ENCODE data around the gene MACROD1.

Gene MACROD1

GRCh38 chr11:64092111-64092760, 73.7 kb downstream of the MACROD1 start:
- DNase-seq (ENCODE audit: low read depth), result no peak

- no peak for DNase-seq (ENCODE audit: low read depth)
These were observed 75.0 kb downstream of the MACROD1 start for GRCh38 chr11:64090806-64091516.

GRCh38 chr11:64089915-64090805, 75.8 kb downstream of the MACROD1 start:
- no peak for DNase-seq (ENCODE audit: low read depth)

GRCh38 chr11:64089493-64089892, 76.4 kb downstream of the MACROD1 start:
- no peak for DNase-seq (ENCODE audit: low read depth)

DNA sequence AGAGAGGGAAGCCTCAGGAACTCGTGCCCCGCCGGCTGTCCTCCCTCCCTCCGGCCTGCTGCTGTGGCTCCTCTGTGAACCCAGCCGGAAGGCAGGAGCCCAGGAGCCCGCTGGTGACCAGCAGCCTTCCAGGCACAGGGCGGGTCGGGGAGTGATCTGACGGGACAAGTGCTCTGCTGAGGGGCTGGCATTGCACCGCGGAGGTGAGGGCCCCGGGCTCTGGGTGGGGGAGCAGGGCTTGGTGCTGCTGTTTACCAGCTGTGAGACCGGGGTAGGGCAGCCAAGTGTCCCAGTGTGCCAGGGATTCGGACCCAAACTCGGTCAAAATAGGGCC, 76.9 kb downstream of the MACROD1 start:
- no peak for DNase-seq (ENCODE audit: low read depth)

DNA sequence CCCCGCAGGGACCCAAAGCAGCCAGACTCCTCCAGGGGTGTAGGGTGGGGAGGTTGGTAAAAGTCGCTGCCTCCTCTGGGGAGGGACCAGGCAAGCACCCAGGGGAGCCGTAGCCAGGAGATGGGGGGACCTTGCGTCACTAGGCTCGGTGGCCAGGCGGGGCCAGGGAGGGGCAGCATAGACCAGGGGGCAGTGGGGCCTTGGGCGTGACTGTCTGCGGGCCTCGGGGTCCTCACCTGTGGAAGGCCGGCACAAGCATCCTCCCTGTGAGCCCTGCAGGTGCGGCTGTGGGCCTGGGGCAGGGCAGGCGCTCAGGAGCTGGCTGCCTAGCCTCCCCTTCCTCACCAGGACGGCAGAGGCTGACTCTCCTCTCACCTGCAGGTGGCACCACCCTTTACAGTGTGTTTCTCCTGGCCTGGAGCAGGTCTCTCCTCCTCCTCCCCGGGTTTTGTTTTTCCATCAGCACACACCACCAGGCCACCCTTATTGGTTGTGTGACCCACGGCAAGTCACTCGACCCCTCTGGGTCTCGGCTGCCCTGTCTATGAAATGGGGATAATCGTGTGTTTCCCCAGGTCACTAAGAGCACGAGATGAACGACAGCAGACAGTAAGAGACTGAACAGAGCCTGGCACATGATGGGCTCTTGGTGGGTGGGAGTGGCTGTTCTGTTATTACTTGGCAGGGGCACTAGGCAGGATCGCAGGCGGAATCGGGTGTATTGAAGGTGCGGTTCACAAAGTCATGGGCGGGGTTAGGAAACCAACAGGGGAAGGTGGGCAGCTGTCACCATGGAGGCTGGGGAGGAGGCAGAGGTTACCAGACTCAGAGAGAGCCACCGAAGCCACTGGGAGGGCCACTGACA, 77.5 kb downstream of the MACROD1 start:
- DNase-seq (ENCODE audit: low read depth), result no peak

DNA sequence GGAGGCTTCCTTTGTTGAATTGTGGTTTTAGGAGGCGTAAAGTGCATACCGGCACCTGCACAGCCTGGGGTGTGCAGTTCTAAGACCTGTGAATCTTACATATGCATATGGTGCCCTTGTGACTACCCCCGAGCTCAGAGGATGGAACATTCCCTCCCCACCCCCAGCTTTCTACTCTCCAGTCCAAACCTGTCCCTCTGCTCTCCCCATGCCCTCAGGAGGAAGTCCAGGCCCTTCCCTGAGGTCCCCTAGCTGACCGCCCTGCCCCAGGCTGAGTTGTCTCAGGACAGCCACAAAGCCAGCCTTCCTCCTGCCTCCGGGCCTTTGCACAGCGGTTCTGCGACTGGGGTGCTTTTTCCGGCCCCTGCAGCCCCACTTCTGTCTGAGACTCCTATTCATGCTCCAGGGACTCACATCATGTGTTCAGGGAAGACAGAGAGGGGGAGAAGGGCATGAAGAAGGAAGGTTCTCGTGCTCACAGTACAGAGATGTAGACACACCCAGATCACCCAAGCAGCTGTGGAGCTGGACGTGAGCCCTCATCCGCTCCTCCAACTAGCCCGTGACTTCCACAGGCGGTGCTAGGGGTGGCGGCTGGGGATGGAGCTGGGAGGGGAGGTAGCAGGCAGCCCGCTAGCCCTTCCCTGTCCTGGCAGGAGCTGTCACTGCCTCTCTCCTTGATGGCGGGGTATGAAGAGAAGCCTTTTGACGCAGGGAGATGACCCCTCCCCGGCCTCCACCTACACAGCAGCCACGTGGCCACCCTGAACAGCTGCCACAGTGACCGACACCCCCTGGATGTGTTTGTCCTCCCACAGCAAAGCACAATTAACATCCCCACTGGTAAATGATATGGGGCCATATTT, 79.4 kb downstream of the MACROD1 start:
- DNase-seq (ENCODE audit: low read depth), result no peak

DNA sequence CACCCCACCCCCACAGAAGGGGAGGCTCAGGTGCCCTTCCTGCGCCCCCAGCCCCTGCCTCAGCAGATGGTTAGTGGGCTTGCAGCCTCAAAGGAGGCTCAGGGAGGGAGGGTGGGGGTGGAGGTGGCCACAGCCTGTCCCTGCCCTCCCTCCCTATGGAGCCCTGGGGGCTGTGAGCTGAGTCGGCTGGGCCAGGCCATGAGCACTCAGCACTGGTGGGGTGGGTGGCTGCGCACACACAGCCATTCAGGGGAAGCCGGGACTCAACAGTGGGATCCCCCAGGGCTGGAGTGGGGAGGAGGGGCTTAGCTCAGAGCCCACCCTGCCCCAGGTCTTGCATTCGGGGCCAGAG, 80.0 kb downstream of the MACROD1 start:
- no peak for DNase-seq (ENCODE audit: low read depth)

DNA sequence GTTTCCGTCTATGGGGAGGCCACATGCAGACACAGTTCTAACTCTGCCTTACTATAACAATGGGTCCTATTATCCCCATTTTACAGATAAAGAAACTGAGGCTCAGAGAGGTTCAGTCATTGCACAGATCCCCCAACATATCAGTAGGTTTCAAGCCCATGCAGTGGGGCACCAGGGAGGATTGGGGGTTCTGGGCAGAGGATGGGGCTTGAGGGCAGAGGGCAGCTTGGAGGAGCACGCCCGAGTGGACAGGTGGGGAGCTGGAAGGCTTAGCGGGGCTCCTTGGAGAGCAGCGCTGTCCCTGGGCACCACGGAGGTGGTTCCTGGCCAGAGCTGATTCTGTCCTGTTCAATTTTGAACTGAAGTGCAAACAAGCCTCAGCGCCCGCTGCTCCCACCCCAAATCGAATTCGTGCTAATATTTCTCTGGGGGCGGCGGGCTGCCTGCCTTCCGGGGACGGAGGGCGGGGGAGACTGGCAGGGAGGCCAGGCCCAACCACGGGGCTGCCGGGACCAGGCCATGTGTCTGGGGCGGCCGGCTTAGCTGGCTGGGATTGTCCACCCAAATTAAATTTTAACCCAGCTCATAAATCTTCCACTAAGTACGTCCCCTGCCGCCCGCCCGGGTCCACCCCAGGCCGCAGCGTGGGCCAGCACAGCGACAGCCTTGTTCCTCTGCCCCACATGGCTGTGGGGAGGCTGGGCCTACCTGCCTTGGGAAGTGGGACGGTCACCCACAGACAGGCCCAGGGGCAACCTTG, 80.8 kb downstream of the MACROD1 start:
- no peak for DNase-seq (ENCODE audit: low read depth)

DNA sequence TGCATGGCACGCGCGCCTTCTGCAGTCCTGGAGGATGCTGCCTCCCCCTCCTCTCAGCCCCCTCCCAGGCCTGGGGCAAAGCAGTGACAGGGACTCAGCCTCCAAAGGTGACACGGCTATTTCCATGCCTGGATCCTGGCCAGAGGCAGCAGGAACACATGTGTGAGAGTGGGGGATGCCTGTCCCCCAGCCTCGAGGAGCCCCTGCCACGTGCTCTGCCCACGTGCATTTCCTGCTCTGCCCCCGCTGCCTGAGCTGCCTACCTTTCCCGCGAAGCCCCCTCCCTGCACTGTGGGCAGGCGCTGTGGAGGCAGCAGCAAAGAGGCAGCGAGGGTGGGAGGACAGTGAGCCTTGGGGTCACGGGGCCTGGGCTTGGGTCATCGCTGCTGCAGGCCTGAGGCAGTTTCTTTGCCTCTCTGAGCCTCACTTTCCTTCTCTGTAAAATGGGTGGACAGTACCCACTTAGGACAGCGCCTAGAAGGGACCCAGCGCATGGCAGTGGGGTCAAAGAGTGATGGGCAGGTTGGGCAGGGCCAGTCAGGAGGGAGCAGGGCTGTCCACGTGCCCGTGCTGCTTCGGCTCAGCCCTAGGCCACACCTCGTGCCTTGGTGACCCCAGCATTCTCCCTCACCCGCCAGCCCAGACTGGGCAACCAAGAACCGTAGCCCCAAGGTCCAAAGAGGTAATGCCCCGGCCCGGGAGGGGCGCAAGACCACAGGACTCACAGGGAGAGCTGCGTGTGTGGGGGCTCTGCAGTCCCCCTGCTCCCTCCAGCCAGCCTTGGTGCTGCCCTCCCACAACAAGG, 81.6 kb downstream of the MACROD1 start:
- DNase-seq (ENCODE audit: low read depth), result no peak

DNA sequence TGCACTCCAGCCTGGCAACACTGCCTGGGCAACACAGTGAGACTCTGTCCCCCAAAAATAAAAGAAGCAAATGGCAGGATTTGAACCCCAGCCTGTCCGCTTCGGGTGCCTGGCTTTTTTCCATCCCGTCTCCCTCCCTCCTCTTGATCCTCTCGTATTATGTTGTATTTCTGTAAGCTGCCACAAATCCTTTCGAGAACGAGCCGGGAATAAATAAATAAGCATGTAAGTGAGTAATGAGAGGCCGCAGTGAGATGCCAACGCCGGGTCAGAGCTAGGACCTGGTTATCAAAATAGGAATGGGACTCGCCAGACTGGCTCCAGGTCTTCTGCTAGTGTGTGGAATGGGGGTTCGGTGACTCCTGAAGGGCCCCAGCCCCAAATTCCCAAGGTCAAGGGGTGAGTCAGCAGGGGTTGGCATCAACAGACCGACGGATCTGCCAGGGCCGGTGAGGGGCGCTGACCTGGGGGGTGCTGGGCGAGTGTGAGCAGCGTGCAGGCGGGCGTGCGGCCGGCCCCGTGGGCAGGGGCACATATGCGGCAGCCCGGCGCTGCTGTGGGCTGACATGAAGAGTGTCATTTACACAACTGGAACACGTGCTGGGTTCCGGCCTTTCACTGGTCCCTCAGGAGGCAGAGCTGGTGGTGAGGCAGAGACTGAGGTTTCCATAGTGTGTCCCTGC, 82.4 kb downstream of the MACROD1 start:
- no peak for DNase-seq (ENCODE audit: low read depth)

DNA sequence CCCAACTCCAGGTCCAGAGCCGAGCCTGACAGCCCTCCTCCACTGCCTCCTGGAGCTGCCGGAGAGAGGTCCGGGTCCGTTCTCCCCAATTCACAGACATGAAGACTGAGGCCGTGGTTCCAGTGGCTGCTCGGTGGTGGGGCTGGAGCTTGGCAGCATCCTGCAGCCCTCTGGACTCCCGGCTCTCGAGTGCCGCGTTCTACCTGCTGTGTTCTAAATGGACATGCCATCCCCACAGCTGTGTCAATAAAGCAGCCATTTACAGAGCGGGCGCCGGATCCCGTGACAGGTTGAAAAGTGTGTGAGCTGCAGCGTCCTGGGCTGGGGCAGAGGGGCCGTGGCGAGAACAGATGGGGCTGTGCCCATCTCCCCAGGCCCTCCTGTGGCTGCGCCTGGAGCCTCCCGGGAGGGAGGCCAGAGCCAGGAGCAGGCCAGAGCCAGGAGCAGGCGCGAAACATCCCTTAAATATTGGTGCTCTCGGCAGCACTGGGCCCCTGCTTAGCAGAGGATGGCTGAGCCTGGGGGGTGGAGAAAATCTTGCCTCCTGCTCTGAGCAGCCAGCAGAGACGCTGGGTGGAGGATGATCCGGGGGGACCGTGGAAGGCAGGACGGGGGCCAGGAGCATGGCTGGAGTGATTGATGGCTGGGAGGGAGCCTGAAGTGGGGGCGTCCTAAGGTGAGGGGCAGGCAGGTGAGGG, 84.0 kb downstream of the MACROD1 start:
- no peak for DNase-seq (ENCODE audit: low read depth)

GRCh38 chr11:64080390-64080789, 85.5 kb downstream of the MACROD1 start:
- DNase-seq (ENCODE audit: low read depth), result no peak

DNA sequence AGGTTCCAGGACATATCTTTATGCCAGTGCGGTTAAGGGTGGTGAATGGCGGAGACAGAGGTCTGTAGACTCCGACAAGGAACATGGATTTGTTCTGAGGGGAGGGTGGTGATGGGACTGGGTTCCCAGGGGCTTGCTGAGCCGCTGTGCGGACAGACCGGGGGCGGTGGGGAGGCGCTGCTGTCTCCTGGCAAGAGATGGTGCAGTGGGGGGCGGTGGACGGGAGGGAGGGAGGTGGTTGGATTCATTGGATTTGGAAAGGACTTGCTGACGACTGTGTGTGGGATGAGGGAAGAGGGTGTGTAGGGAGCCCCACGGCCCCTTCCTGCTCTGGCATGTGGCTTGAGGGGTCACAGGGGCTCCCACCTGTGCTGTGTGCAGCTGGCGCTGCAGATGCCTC, 87.0 kb downstream of the MACROD1 start:
- no peak for DNase-seq (ENCODE audit: low read depth)

GRCh38 chr11:64078284-64078683, 87.6 kb downstream of the MACROD1 start:
- DNase-seq (ENCODE audit: low read depth), result no peak

- DNase-seq (ENCODE audit: low read depth), result no peak
These were observed 88.3 kb downstream of the MACROD1 start for GRCh38 chr11:64077607-64078006.

DNA sequence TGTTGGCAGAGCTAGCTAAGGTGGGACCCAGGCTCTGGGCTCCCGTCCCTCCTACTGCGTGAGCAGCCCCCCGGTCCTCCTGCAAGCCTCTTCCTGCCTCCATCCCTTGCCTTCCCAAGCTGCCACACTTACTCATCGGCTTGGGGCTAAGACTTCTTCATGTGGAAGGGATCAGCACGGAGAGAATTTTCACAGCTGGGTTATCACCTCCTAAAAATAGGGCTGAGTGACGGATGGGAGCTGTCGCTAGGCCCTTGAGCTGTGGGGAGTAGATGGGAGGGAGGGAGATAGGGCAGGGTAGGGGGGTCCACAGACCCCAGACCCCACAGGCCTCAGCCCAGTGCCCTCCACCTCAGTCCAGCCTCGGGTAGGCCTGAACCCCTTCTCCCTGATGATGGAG, 89.2 kb downstream of the MACROD1 start:
- no peak for DNase-seq (ENCODE audit: low read depth)

DNA sequence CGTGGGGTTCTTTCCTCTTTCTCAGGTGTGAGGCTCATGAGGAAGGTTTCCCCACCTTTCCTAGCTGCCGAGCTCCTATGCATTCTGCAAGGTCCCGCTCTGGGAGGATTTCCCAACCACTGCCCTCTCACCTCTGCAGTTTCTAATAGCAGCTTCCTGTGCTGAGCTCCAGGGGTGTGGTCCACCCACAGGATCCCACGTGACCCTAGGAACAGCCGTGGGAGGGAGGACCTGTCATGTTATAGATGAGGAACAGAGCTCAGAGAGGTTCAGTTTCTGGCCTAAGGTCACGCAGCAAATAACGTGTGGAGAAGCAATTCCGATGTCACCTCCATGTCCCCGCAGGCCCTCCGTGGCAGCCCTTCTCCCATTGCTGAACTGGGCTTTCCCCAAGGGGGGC, 91.7 kb downstream of the MACROD1 start:
- no peak for DNase-seq (ENCODE audit: low read depth)
